GM23248 (cell line): Measurements from ENCODE around the gene QKI.

Experiments
- EZH2 ChIP-seq: fragments of 200-600 bp; sonication (generic); IDR thresholded peaks from 2 replicates; pipeline ENCODE4 v1.6.1; 2018; ENCODE audit warnings: antibody characterized with exemption, mild to moderate bottlenecking; ENCODE audit not compliant: insufficient read depth, poor library complexity, severe bottlenecking
- EZH2phosphoT487 ChIP-seq: fragments of 200-600 bp; sonication (generic); IDR thresholded peaks from 2 replicates; pipeline ENCODE4 v1.6.1; 2018; ENCODE audit warnings: antibody characterized with exemption, moderate library complexity, mild to moderate bottlenecking, low read depth; ENCODE audit not compliant: insufficient read depth

GRCh38 chr6:163613025-163613424 lies 198.5 kb downstream of the QKI start:
- no peak for TF ChIP-seq EZH2
- TF ChIP-seq EZH2phosphoT487 = no peak
